Kidney (tissue), 14 donors: Measurements from ENCODE around the gene C16orf95. TPM values are rescaled to one million over a fixed set of nuclear protein-coding genes. Genes with fewer than 3 reads are reported as not detected.
"Not testable (repeated sequence)": the region's sequence is repeated elsewhere in the genome, so short reads cannot be mapped to it uniquely, and the experiment has no call there.

Experiments used
- DNase-seq, 5 donors: peaks; one replicate each; pipeline ENCODE4 v3.0.0-alpha.2; 2013 to 2020
- FAIRE-seq: peaks from 2 replicates; lab custom pipeline; 2012; peaks lifted over from hg19 to GRCh38; lab: Jason Lieb, UNC
- H3K27ac ChIP-seq, 2 donors: one replicate each; pipeline ENCODE4 v1.7.0; 2013; ENCODE audit warnings: low read depth in 2 of 2, low read length in 2 of 2, inconsistent platforms in 1 of 2
- H3K27me3 ChIP-seq: one replicate; pipeline ENCODE4 v1.7.1; 2013; ENCODE audit warnings: low read length, inconsistent platforms; ENCODE audit not compliant: control insufficient read depth, insufficient read depth
- H3K36me3 ChIP-seq, 3 donors: one replicate each; pipeline versions ENCODE4 v1.7.0 to v1.7.1; 2013; ENCODE audit warnings: low read length in 3 of 3, control low read depth in 1 of 3, inconsistent platforms in 1 of 3; ENCODE audit not compliant: insufficient read depth in 3 of 3, control insufficient read depth in 2 of 3
- H3K4me1 ChIP-seq, 3 donors: one replicate each; pipeline versions ENCODE4 v1.7.0 to v1.7.1; 2013; ENCODE audit warnings: low read length in 3 of 3, inconsistent platforms in 1 of 3, low read depth in 1 of 3; ENCODE audit not compliant: control insufficient read depth in 2 of 3, insufficient read depth in 2 of 3
- H3K4me3 ChIP-seq, 3 donors: one replicate each; pipeline versions ENCODE4 v1.7.0 to v1.8.1; 2013; ENCODE audit warnings: low read length in 3 of 3, control low read depth in 1 of 3, inconsistent platforms in 1 of 3
- H3K9ac ChIP-seq, 3 donors: one replicate each; pipeline versions ENCODE4 v1.7.0 to v1.7.1; 2013; ENCODE audit warnings: low read length in 3 of 3, control low read depth in 1 of 3, inconsistent platforms in 1 of 3
- H3K9me3 ChIP-seq, 3 donors: one replicate each; pipeline versions ENCODE4 v1.7.0 to v1.7.1; 2013; ENCODE audit warnings: low read length in 3 of 3, control low read depth in 1 of 3, inconsistent platforms in 1 of 3; ENCODE audit not compliant: control insufficient read depth in 2 of 3, insufficient read depth in 1 of 3
- CTCF ChIP-seq: IDR thresholded peaks from 3 replicates; pipeline ENCODE4 v1.5.1; 2012; ENCODE audit warnings: mild to moderate bottlenecking, moderate library complexity, borderline replicate concordance; ENCODE audit not compliant: insufficient read depth; ENCODE audit errors: extremely low read depth
- intact Hi-C: fragments of 100-400 bp; cut with DNase I; formaldehyde crosslinking; loops from one replicate; pipeline ENCODE4 v1.11.1; 2022
- polyA plus RNA-seq: library from polyadenylated mRNA; stranded (reverse); fragments of 350-450 nt; fragmentation: Illumina TruSeq; extraction: RNeasy Lipid Tissue Mini Kit (QIAGEN cat#74804); gene quantifications from one replicate; pipeline ENCODE4 v1.2.3, GENCODE V29; 2014; ENCODE audit warnings: low read depth, low replicate concordance; ENCODE audit not compliant: insufficient read depth
- total RNA-seq: library from RNA; stranded (reverse); fragmentation: NEBNext Ultra II Directional; extraction: Animal tissue kit (Norgen Biotek cat#: 25700); gene quantifications from one replicate; pipeline ENCODE4 v1.2.1, GENCODE V29; 2021
- donor health status: control.
- donor health status: control.
- donor health status: control.
- donor health status: control.
- donor health status: control.
- donor health status: DM: yes; HTN: yes; CAD: no.
- donor health status: Normal renal cell carcinoma (clear cell type).

C16orf95 gene
- total and polyA plus RNA-seq, 2 donors from 2014 or later = 2.5 to 11.5 TPM

DNA sequence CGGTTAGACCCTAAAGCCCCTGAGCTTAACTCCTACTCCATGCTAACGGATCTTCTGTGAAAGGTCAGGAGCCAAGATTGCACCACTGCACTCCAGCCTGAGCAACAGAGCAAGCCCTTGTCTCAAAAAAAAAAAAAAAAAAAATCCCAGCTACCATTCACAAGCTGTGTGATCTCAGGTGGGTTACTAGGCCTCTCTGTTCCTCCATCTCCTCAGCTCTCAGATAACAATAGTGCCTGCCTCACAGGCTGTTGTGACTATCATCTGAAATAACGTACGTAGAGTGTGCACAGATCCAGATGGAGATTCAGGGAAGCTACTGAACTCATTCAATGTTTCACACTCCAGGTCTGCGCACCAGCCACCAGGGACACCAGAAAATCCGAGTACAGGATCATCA lies 57.8 kb downstream of the C16orf95 start:
- no peak for TF ChIP-seq CTCF
- intact Hi-C loops = no loop called here
- no peaks in the 10 kb centered on the region for H3K27me3 ChIP-seq
- no peak overlapping the region for H3K27ac ChIP-seq
- no peak for FAIRE-seq
- H3K4me1 ChIP-seq = no peaks in the 10 kb centered on the region
- H3K9me3 ChIP-seq = no peaks in the 10 kb centered on the region
- DNase-seq = no peak
- H3K4me3 ChIP-seq = no peak overlapping the region
- H3K36me3 ChIP-seq = no peaks in the 10 kb centered on the region
- H3K9ac ChIP-seq = no peak overlapping the region

- DNase-seq, FAIRE-seq, H3K9ac ChIP-seq, H3K4me3 ChIP-seq, intact Hi-C loops, H3K4me1 ChIP-seq, H3K36me3 ChIP-seq, H3K9me3 ChIP-seq, H3K27me3 ChIP-seq, H3K27ac ChIP-seq: not testable (repeated sequence)
Measured at GRCh38 chr16:87258653-87259052, 58.5 kb downstream of the C16orf95 start.

- Histone ChIP-seq H3K4me1 (no peaks in the 10 kb centered on the region), H3K4me3 (no peak overlapping the region), H3K9me3 (no peaks in the 10 kb centered on the region), H3K27me3 (no peaks in the 10 kb centered on the region), H3K36me3 (no peaks in the 10 kb centered on the region), H3K9ac (no peak overlapping the region), H3K27ac (no peak overlapping the region)
- FAIRE-seq (no peak), DNase-seq (no peak)
- intact Hi-C loops = no loop called here
- no peak for TF ChIP-seq CTCF
Measured at GRCh38 chr16:87255866-87256265, 61.3 kb downstream of the C16orf95 start.

- no peak for TF ChIP-seq CTCF
- Histone ChIP-seq H3K36me3 (no peaks in the 10 kb centered on the region), H3K4me3 (no peak overlapping the region), H3K27ac (no peak overlapping the region), H3K9me3 (no peaks in the 10 kb centered on the region), H3K9ac (no peak overlapping the region), H3K27me3 (no peaks in the 10 kb centered on the region), H3K4me1 (no peaks in the 10 kb centered on the region)
- FAIRE-seq = no peak
- DNase-seq = no peak
- intact Hi-C loops = no loop called here
Measured at GRCh38 chr16:87254734-87255133, 62.5 kb downstream of the C16orf95 start.
